HG03108 (cell line): ENCODE data around the gene TEKT5.

Experiments used
- ATAC-seq: cut with Tn5 transposase; IDR thresholded peaks from one replicate; pipeline ENCODE4 v1.9.1; 2021; ENCODE audit warnings: moderate library complexity; ENCODE audit not compliant: unreplicated experiment

Gene TEKT5

DNA sequence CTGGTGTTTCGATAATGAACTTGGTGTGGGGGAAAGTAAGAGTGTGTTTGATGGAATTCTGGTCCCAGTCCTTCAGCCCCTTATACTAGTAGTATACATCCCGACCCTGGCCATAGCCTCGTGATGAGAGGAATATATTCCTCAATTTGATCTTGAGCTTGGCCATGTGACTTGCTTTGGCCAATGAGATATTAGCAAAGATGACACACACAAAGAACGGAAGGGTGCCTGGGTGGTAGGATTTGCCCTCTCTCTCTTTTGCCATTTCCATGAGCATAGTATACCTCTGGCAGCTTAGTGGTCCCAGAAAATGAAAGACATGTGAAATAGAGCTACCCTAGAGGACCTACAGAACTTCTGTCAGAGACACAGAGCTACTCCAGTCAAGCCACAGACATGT, 111.5 kb downstream of the TEKT5 start:
- no peak for ATAC-seq

DNA sequence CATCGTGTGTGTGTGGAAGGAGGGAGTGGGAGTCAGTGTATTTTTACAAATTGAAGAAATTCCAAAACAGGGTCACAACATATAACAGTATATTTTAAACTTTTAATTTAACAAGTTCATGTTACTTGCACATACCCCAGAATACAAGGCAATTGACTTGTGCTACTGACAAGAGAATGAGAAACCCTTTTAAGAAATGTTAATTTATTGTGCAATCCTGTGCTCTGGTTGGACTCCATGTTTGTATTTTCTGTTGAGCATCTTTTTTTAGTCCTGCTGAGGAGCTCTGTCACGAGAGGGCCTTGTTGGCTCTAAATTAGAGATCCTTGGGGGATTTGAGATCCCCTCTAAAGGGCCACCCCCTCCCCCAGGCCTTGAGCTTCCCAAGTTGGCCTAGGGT, 113.2 kb downstream of the TEKT5 start:
- ATAC-seq, result no peak

DNA sequence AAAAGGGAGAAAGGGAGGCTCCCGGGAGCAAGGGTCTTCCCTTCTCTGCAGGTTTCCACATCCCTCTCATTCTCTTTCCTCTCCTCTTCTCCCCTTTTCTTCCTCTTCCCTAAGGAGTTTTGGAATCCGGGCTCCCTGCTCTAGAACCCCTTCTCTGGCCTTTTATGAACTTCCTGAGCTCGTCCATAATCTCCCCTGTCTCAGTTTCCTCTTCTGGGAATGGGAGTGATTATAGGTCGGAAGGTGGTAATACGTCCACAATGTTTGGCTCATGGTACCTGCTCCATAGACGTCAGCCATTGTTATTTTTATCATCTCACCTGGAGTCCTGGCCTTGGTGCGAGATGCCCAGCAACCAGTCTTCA, 113.9 kb downstream of the TEKT5 start:
- no peak for ATAC-seq

DNA sequence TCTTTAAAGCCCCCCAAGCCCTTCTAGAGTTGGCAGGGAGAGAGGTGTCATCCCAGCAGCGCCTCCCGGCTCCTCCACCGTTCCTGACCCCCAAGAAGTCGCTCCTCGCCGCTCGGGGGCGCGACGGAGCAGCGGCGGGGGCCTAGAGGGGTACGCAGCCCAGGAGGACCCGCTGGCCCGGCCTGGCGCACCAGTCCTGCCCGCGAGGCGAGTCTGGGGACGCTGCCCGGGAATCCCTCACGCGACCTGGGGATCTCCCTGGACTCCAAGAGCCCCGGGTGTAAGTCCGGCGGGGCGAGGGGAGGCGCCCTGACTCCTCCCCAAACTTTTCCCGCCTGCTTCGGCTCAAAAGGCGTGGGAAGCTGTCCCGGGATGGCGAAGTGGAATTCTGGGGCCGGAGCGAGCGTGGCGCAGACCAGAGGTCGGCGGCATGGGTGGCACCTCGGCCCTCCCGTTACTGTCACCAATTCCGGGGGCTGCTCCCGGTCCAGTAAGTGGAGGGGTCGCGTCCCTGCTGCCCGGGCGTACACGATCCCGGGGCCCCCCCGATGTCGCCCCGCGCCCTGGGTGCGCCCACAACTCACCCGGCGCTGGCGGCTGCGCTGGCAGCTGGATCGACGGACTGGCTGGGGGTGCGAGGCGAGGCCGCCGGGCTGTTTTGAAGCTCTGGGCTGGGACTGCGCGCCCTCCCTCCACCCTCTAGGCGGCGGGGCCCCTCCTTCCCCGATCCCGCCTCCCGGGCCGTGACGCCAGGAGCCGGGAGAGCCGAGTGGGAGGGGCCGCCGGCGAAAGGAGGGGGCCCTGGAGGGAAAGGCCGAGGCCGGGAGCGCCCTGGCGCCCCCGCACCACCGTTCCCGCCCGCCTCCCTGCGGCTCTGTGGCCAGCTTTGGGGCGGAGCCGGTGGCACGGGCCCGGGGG, 114.5 kb downstream of the TEKT5 start, which contains the start of gene EMP2:
Gene EMP2, minus strand, starts transcription at position 634 of the 918 bp plus-strand sequence. CDS start 32,981 bp downstream, outside the sequence.
- no peak for ATAC-seq

DNA sequence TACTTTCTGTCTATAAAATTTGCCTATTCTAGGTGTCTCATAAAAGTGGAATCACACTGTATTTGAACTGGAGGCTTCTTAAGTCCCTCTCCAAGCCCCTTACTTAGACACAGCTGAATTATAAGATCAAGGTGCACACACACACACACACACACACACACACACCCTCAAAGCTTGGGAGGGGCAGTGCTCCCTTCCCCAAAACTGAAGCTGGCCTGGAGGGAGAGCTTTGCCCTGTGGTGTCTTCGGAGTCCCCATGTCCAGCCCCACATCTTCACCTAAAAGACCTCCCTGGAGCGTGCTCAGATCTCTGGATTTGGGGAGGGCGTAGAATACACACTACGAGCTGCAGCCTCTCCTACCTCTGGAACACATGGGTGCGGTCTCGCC, 115.2 kb downstream of the TEKT5 start:
- no peak for ATAC-seq

DNA sequence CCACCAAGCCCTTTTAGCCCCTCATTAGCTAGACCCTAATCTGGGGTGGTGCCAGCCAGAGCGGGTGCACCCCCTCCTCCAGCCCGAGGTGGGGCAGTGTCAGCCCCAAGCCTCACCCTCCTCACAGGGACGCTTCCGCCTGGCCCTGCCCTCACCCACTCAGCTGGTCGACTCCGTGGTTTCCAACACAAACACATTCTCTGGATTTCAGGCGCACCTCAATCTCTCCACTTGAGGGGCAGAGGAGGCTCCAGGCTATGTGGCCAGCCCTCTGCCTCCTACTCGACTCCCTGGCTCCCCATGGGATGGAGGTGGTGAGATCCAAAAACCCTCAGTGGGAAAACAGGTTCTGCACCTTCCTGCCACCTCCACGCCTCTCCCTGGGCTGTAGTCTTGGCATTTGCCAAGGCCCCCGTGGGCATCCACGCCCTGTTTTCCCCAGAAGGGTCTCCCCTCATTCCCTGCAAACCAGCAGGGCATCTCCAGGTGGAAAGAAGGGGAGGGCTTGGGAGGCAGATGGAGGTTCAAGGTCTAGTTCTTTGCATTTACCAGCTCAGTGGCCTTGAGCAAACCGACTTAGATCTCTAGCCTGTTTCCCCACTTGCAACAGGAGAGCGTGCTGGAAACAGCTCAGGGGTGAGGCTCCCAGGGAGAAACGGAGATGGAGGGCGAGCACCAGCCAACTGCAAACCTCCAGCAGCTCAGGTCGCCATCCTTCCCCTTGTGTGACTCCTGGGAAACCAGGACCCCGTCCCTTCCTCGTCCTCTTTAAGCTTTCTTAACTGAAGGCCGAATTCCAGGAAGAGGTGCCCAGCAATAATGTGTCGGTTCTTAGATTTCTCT, 116.0 kb downstream of the TEKT5 start:
- no peak for ATAC-seq
